ENCODE data around the gene TEX29.

Gene TEX29

GRCh38 chr13:111373486-111373885, 53.0 kb downstream of the TEX29 start:
- H3K9ac ChIP-seq (ENCODE audit: low read depth, low read length, poor library complexity, severe bottlenecking), result no peak overlapping the region

DNA sequence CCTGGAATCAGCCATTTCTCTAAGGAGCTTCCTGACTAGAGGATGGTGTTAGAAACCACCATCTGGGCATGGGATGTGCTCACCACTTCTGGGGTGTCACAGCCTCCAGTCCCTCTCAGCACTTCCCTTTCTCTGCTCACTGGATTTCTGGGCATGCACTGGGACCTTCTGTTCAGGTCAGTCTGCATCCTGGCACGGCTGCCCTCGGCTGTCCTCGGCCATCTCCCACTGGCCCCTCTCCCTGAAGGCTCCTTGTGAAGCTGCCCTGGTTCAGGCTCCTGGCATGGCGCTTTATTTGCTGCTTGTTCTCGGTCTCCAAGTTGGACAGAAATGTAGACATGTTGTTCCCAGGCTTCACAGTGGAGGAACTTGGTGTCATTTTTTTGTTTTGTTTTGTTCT, 60.0 kb downstream of the TEX29 start:
- no peak overlapping the region for H3K4me3 ChIP-seq (ENCODE audit: low read length, poor library complexity, severe bottlenecking)
- no peaks in the 10 kb centered on the region; the same call in 1 of the 2 replicates for H3K9me3 ChIP-seq (ENCODE audit: insufficient read depth, low read depth, low read length)
- H3K4me1 ChIP-seq (ENCODE audit: insufficient read depth, low read length, poor library complexity, severe bottlenecking), result peaks cover 29% of the 10 kb centered on the region
- no peak overlapping the region for H3K9ac ChIP-seq (ENCODE audit: low read depth, low read length, poor library complexity, severe bottlenecking)
- no peaks in the 10 kb centered on the region for H3K79me2 ChIP-seq (ENCODE audit: insufficient read depth, low read length)
- no peaks in the 10 kb centered on the region for H3K27me3 ChIP-seq (ENCODE audit: insufficient read depth, low read length, poor library complexity, severe bottlenecking)
- H3K9me2 ChIP-seq (replicated peaks; ENCODE audit: low read depth, low read length), result no peaks in the 10 kb centered on the region
- H2AFZ ChIP-seq (ENCODE audit: low read length), result no peak overlapping the region
- H4K20me1 ChIP-seq (ENCODE audit: insufficient read depth, low read length, poor library complexity, severe bottlenecking), result no peaks in the 10 kb centered on the region
- TF ChIP-seq, protein P1, sequence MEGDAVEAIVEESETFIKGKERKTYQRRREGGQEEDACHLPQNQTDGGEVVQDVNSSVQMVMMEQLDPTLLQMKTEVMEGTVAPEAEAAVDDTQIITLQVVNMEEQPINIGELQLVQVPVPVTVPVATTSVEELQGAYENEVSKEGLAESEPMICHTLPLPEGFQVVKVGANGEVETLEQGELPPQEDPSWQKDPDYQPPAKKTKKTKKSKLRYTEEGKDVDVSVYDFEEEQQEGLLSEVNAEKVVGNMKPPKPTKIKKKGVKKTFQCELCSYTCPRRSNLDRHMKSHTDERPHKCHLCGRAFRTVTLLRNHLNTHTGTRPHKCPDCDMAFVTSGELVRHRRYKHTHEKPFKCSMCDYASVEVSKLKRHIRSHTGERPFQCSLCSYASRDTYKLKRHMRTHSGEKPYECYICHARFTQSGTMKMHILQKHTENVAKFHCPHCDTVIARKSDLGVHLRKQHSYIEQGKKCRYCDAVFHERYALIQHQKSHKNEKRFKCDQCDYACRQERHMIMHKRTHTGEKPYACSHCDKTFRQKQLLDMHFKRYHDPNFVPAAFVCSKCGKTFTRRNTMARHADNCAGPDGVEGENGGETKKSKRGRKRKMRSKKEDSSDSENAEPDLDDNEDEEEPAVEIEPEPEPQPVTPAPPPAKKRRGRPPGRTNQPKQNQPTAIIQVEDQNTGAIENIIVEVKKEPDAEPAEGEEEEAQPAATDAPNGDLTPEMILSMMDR (conservative IDR thresholded peaks at IDR 0.05; ENCODE audit: low read length), result no peak
- TF ChIP-seq EZH2phosphoT487 (IDR thresholded peaks at IDR 0.05; ENCODE audit: borderline replicate concordance), result no peak
- H3K4me2 ChIP-seq (ENCODE audit: low read depth, low read length, poor library complexity, severe bottlenecking), result no peak overlapping the region
- H3F3A ChIP-seq (ENCODE audit: low read depth), result peaks cover 5% of the 10 kb centered on the region; the same call in 1 of the 2 replicates
- H3K36me3 ChIP-seq (ENCODE audit: insufficient read depth, low read length), result no peaks in the 10 kb centered on the region

More at GRCh38 chr13:111373486-111373885, 53.0 kb downstream of the TEX29 start:
- H3K4me2 ChIP-seq (ENCODE audit: low read depth, low read length, poor library complexity, severe bottlenecking), result peak overlapping the region; percentile 44
- no peaks in the 10 kb centered on the region for H3K27me3 ChIP-seq (ENCODE audit: insufficient read depth, low read length, poor library complexity, severe bottlenecking)
- no peaks in the 10 kb centered on the region for H3K36me3 ChIP-seq (ENCODE audit: insufficient read depth, low read length)
- H3K4me3 ChIP-seq (ENCODE audit: low read length, poor library complexity, severe bottlenecking), result peak overlapping the region; percentile 38
- no peaks in the 10 kb centered on the region for H3F3A ChIP-seq (ENCODE audit: low read depth)
- H2AFZ ChIP-seq (ENCODE audit: low read length), result no peak overlapping the region
- no peak for TF ChIP-seq EZH2phosphoT487 (IDR thresholded peaks at IDR 0.05; ENCODE audit: borderline replicate concordance)
- TF ChIP-seq, protein P1 (conservative IDR thresholded peaks at IDR 0.05; ENCODE audit: low read length), result no peak
- no peaks in the 10 kb centered on the region for H4K20me1 ChIP-seq (ENCODE audit: insufficient read depth, low read length, poor library complexity, severe bottlenecking)
- no peaks in the 10 kb centered on the region for H3K79me2 ChIP-seq (ENCODE audit: insufficient read depth, low read length)
- H3K9me3 ChIP-seq (ENCODE audit: insufficient read depth, low read depth, low read length), result no peaks in the 10 kb centered on the region
- H3K4me1 ChIP-seq (ENCODE audit: insufficient read depth, low read length, poor library complexity, severe bottlenecking), result peaks cover 10% of the 10 kb centered on the region
- no peaks in the 10 kb centered on the region for H3K9me2 ChIP-seq (replicated peaks; ENCODE audit: low read depth, low read length)

GRCh38 chr13:111382411-111382810, 62.0 kb downstream of the TEX29 start:
- peaks cover 8% of the 10 kb centered on the region; the same call in 1 of the 2 replicates for H3F3A ChIP-seq (ENCODE audit: low read depth)
- H3K9ac ChIP-seq (ENCODE audit: low read depth, low read length, poor library complexity, severe bottlenecking), result no peak overlapping the region
- H3K27me3 ChIP-seq (ENCODE audit: insufficient read depth, low read length, poor library complexity, severe bottlenecking), result no peaks in the 10 kb centered on the region
- H3K9me3 ChIP-seq (ENCODE audit: insufficient read depth, low read depth, low read length), result no peaks in the 10 kb centered on the region; the same call in 1 of the 2 replicates
- TF ChIP-seq, protein P1 (conservative IDR thresholded peaks at IDR 0.05; ENCODE audit: low read length), result no peak
- H3K36me3 ChIP-seq (ENCODE audit: insufficient read depth, low read length), result no peaks in the 10 kb centered on the region
- H4K20me1 ChIP-seq (ENCODE audit: insufficient read depth, low read length, poor library complexity, severe bottlenecking), result no peaks in the 10 kb centered on the region
- no peaks in the 10 kb centered on the region for H3K9me2 ChIP-seq (replicated peaks; ENCODE audit: low read depth, low read length)
- no peak overlapping the region for H2AFZ ChIP-seq (ENCODE audit: low read length)
- H3K79me2 ChIP-seq (ENCODE audit: insufficient read depth, low read length), result no peaks in the 10 kb centered on the region
- no peak overlapping the region for H3K4me3 ChIP-seq (ENCODE audit: low read length, poor library complexity, severe bottlenecking)
- no peak overlapping the region for H3K4me2 ChIP-seq (ENCODE audit: low read depth, low read length, poor library complexity, severe bottlenecking)
- H3K4me1 ChIP-seq (ENCODE audit: insufficient read depth, low read length, poor library complexity, severe bottlenecking), result peaks cover 42% of the 10 kb centered on the region
